HG03521 (cell line): Measurements from ENCODE around the gene UNK.
"Not testable (repeated sequence)": the region's sequence is repeated elsewhere in the genome, so short reads cannot be mapped to it uniquely, and the experiment has no call there.

Source experiments
- ATAC-seq: cut with Tn5 transposase; IDR thresholded peaks from one replicate; pipeline ENCODE4 v1.9.1; 2021; ENCODE audit warnings: mild to moderate bottlenecking, moderate library complexity; ENCODE audit not compliant: unreplicated experiment

Gene UNK

DNA sequence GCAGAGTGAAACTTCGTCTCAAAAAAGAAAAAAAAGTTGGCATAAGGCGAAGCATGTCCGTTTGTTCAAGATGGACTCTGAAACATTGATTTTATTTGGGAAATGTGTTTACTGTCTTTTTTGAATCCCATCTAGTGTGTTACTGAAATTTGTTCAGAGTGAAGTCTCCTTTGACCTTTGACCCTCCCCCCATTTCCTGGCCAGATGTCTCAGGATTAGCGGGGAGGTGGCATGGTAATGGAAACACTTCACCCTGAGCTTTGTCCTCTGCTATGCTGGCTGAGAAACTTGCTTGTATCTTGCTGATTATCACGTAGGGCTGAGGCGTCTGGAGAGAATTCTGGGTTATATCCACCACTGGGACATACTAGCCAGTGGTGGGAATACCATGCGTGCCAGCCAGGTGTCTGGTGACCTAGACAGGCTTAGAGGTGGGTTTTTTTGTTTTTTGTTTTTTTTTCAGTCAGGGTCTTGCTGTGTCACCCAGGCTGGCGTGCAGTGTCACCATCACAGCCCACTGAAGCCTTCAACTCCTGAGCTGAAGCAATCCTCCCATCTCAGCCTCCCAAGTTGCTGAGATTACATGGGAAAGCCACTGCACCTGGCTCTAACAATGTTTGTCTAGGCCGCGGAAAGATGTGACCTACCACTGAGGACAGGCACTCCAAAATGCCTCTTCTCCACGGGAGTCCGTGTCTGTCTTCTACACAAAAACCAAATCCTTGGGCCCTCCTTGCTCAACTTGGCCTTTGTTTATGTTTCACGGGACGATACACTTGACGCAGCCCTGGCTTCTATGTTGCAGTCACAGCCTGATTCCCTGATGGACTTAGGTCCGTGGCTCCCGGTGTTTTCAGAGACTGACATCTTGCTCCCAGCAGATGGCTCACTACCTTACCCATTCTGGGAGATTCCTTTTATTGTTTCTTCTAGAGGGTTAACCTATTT is 13.0 kb upstream of the UNK start:
- ATAC-seq = no peak

DNA sequence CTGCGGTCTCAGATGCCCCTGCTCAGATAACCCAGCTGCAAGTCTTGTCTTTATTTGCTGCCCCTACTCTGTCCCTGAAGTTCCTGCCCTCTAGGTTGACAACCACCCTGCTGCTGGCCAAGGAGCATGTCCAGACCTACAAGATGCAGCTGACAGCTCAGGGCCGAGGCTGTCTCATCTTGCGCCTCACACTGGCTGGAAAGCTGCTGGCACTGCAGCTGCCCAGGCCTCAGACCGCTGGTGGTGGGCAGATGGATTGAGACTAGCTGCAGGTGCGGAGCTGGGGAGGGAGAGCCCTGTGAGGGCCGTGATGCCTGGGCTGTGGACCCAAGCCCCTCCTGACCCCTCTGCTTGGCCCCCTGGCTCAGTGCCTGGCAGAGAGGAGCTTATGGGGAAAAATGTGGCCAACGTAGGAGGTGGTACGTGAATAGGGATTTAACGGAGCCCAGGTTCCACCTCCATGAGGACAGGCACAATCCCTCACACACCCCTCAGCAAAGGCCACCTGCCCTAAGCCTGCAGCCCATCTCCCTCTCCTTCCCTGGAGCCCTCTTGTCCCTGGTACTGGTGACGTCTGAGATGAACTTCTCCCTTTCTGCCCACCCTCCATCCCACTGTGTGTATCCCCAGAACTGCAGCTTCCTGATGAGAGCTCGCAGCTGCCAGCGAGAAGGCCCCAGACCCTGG is 11.3 kb upstream of the UNK start:
- ATAC-seq = no peak

DNA sequence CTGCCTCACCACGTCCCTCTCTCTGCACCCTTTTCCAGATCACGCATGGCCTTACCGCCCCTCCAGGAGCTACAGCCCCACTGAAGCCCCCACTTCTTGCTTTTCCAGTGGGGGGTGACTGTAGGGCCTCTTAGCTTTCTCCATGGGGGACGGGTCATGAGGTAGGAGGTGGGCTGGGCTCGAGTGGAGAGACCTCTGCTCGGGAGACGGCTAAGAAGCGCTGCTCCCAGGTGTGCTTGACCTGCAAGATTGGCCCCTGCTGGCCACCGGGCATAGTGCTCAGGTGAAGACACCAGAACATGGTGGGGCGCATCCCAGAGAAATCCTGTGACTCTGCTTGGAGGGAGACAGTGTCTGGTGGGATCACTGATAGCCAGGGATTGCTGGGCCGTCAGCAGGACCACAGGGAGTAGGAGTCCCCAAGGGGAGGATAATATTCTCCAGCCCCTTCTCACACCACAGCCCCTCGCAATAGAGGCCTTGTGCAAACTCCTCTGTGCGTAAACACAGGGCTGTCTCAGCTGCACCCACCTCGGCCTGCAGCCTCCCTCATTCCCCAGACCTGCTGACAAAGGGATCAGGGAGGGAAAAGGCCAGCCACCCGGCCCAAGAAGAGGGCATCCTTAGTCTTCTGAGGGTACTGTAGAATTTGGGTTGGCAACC is 10.7 kb upstream of the UNK start:
- ATAC-seq = no peak

DNA sequence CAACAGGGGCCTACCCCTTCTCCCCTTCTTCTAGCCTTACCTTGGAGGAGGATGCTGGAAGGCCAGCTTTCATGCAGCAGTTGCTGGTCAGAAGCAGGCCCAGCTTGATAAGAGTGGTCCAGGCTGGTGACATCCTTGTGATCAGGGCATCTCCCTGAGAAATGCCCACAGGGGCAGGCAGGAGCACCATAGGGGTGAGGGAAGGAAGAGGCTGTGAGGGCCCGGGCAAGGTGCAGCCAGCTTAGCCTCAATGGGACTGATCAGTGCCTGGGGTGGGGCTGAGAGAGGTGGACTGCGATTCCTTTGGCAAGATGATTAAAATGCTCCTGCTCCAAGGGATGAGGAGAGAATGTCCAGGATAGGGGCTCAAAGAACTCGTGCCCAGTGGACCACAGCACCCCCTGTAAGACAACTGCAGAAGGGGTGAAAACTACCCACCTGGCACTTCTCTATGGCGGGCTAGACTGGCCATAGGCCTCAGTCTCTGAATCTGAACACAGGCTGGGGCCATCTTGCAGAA is 10.1 kb upstream of the UNK start:
- ATAC-seq = no peak

DNA sequence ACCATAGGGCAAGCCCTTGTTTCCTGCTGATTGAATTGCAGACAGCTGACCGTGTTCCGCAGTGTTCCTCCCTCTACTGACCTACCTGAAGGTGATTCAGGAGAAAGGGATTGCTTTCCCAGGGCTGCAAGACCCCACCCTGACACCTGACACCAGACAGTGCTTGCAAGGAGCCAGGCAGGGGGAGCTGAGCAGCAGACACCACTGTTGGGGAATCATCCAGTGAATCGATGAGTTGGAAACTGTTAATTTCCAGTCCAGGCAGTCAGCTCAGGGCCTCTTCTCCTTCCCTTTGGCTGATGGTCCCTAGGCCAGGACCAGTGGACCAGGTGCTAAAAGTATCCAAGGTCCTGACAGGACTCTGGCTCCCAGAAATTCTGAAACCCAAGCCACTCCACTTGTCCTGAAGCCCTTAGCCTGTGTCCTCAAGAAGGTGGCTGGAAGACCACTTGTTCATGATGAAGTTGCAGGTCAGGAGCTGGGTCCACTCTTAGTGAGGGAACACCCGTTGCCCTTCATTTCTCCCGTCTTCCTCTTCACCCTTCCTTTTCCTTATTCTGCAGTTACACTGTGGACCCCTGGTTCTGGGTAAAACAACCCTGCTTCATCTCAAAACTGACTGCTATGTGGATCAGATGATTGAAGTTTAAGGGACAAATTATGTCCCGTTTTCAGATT is 9.5 kb upstream of the UNK start:
- ATAC-seq = no peak

DNA sequence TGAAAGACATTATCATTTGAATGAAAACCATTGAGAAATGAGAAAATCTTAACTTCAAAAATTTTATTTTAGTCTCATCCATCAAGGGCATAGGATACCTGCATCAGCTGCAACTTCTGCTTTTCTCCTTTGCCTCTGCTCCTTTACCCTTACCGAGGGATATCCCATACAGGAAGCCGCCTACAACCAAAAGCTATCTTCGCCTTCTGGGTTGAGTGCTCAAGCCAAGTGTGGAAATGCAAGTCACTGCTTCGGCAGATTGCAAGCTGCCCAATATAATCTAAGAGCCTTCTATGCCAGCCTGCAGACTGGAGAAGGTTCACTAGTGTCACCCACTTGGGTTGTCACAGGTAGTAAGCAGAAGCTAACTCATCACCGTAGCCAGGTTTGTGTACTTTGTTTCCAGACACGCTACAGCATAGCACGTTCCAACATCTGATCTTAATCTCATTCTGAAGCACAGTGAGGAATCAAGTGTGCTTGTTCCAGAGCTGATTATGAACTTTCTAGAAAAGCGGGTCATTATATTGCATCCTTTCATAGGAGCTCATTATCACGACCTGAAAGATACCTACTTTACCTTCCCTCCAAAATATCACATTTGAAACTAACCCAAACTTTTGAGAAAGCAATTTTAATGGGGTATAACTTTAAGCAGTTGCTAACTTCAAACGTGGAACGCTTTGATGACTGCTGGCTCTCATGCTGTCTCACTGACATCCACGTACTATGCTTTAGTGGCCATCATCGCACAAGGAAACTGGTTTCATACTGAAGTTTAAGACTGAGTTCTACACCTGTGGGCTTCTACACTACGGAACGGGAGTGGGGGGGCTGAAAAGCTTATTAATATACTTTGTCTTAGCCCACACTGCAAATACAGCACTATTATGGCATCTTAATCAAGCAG is 8.0 kb upstream of the UNK start:
- no peak for ATAC-seq

DNA sequence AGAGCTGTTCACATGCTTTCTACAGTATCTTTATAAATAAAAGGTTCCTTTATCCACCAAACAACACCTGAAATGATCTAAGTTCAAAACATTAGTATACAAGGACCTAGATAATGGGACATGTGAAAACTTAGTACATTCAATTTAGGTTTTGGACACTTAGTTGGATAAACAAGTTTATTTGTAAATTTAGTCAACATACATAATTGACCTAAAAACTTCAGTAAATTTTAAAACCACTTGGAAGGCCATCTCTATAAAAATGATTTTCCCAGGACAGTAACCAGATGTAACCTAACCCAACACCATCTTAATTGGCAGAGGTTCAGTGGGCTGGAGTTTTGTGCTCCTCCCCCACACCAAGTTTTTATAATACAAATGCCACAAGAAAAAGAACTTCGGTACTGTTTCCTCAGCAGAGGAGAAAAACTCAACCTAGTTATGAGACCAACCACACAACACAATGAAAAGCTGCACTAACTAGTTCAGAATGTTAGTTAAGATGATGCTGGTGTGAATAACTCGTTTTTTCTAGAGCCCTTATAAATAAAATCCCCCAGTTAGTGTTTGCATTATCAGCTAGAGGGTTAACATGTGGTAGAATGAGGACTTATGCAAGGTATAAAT is 7.2 kb upstream of the UNK start:
- ATAC-seq = no peak

DNA sequence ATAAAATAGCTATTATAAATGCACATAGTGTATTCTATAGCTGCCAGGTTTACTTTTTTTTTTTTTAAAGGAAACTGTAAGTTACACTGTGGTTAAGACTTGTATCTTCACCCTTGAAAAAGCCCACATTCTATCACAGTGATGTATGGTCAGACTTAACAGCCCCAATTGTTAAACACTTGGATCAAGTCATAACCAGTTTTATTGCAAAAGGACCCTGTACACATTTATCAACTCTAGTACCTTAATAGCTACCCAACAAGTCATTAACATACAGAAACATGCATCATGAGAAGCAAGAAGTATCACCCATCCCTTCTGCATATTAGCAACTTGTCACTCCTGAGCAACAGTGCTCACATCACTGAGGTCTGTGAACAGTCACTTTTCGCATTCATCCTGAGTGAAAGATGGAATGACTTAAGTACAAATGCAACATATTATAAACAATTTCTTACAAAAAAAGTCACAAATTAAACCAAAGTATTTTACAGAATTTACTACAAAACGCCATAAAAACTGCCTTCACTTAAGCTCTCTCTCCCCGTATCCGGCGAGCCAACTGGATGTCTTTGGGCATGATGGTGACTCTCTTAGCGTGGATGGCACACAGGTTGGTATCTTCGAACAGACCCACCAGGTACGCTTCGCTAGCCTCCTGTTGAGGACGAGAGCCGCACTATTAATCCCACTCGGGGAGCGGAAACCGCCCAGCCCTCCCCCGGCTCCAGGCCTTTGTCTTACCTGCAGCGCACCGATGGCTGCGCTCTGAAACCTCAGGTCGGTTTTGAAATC is 6.3 kb upstream of the UNK start:
- ATAC-seq = not testable (repeated sequence)

DNA sequence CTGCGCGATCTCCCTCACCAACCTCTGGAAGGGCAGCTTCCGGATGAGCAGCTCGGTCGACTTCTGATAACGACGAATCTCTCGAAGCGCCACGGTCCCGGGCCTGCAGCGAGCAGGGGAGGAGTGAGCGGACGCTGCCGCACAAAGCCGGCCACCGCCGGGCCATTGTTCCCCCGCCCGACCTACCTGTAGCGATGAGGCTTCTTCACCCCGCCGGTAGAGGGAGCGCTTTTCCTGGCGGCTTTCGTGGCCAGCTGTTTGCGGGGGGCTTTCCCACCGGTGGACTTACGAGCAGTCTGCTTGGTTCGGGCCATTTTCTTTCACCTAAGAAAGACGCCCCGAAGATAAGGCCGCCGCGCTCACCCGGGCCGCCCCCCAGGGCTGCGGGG is 5.8 kb upstream of the UNK start:
- no peak for ATAC-seq

DNA sequence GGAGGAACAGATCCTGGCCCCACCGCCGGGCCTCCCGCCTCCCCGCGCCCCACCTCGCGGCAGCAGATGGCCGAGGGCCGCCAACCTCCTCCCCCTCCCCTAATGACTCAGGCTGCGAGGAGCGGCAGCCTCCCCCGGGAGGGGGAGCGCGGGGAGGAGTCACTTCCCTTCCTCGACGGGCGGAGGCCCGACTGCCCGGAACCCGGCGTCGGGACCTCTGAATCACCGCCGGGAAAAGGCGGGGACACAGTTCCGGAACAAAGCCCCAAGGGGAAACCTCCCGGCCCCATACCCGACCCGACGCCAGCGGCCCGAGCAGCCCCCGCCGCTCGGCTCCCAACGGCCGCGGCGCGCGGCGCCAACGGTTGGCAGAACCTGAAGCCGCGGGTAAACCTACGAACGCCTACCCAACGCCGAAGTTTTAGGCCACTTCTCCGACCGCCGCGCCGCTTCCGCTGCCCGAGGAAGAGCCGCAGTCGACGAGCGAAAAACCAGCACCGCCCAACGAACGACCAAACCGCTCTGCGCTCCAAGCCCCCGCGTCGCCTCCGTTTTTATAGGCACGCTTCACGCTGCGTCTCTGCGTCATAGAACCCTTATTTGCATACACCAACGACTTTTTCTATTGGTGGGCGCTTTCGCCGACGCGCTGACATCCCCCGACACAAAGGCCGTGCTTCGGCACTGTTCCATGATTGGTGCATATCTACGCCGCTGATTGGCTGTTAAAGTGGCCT is 5.2 kb upstream of the UNK start:
- peak; percentile 60 for ATAC-seq

DNA sequence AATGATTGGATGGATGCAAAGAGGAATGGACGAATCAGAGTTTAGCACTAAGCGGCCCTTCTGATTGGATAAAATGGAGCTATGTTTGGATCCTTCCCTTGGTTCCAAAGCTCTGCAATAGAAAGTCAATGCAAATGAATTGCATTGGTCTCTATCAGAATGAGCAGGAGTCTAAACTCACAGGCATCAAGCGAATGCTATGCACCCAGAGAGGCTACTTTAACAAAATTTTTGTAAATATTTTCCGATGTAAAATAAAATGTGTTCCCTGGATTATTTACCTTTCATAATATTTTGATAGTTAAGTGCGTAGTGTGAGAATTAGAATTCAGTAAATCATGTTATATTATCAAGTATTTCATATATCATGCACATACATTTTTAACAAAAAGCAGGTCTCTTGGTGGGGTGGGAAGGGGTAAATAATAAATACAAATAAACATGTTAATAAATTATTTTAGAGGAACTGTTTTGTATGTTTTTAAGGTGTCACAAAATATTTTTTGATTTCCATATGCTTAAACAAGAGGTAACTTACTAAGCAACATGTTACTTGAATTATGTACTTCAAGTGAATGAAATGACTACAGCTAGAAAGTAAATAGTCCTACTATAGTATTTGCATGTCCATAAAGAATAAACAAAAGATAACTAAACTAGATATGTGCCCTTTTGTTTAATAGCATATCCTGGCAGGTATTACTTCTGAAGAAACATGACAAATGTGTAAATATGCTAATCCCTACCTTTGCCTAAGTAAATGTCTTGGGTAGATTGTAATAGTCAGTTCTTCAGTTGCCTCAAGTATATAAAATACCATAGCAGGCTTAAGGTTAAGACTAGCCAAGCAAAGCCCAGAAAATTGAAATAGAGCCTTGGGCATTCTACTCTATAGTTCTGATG is 4.4 kb upstream of the UNK start:
- ATAC-seq = no peak

DNA sequence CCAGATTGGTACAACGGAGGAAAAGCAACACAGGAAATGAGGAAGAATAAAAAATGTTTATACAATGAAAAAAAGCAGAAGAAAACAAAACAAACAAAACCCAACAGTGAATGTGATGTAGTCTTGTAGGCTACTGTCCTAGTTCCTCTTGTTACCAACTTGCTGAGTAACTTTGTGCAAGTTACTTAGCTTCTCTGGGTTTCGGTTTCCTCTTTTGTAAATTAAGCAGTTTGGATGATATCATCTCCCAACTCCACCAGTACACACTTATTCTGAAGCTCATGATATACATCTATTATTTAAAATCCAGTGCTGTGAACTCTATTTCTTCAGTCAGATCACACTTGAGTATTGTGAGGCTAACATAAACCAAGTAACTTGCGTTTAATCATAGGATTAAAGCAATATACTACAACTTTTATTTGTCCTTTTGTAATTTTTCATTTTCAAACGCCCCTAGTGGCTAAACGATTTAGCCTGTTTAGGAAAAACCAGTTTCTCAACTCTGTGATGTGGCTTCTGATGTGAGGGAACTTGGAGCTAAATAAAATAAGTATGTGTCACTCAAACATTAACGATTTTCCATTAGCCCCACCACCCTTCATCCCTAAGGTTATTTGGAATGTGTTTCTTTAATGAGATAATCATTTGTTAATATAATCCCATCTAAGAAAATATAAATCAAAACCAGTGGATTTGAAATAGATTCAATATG is 1.4 kb upstream of the UNK start:
- ATAC-seq = no peak

DNA sequence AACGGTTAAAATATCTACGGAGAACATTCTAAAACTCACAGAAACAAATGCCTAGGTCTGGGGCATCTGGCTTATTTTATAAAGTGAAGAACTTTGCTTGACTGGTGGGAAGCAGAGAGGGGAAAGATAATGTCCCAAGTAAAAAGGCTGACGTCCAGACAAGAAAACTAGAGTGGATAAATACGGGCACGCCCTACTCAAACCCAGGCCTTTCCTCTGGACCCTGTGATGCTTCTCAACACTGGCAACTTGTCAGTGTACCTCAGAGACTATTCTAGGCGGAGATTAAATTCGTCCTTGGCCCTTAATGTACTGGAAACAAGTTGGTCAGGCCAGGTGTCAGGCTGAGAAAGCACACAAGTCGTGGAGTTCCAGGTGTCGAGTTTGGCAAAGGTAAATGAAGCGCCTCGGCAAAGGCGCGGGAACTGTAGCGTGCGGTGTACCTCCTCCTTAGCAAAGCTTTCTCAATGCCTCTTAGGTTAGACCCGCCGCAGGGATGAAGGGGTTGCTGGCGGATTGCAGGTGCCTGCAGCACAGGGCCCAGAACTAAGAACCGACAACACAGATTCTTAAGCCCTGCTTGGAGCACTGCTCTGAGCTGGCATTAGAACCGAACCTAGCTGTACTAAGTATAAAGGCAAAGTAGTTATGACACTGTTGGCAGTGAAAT is 668 bp upstream of the UNK start:
- peak; percentile 0 for ATAC-seq

DNA sequence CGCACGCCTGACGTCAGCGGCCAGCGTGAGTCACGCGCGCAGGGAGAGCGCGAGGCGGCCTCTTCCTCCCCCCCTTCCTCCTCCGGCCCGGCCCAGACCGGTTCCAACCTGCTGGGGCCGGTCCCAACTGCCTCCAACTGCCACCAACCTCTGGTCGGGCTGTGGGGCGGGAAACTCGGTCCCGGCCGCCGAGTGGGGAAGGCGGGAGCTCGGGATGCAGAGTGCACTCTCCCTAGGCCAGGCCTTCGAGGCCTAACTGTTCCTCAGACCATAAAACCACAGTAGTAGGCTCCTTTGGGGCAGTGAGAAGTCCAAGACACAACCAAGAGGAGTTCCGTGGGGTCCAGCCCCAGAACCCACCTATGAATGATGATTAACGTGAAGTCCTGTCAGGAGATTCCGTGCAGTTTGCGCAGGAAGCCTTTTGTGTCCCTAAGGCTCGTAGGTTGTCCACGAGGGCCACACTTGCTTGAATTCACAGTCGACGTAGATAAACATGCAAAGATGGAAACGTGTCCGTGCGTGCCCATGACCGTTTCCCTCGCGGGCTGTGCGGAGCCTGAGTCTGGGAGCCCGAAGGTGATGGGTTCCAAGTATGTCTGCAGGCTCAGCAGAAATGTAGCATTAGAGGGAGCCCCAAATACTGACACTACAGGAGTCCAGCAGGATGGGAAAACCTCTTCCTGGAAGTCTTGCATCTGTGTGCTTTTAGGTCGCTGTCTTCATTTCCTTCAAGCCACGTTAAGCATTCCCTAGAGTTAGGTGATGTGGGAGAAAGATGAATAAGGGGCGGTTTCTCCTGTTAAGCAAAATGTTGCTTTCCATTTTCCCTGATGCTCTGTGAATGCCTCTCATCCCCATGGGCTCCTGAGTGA is 647 bp downstream of the UNK start:
- peak; percentile 53 for ATAC-seq

DNA sequence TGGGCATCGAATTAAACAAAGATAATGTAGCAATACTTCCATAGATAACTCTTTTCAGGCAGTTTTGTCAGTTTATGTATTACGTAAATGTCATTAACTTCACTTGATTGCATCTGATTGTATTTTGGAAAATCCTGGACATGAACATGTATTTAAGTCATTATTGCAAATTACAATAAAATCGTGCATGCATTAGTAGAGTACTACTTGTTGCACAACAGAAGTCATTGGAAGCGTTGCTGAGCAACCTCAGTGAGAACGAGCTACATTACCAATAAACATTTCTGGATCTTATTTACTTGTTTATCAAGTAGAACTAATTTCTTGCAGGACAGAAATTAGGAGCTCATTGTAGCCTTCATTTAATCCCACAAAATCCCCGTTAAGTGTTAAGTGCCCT is 6.6 kb downstream of the UNK start:
- no peak for ATAC-seq
